RWPE1 (cell line): Measurements from ENCODE around the gene ADAM12.
A peak's percentile ranks its signal among the peaks of the same experiment; 100 is the strongest.

Experiments used
- CTCF ChIA-PET: fragments of 350-600 bp; sonication (Branson Sonifier 250); formaldehyde crosslinking; extraction: SDS; loops from one replicate; lab custom pipeline; 2021; lab: Yijun Ruan, JAX
- POLR2A ChIA-PET: fragments of 400-600 bp; formaldehyde crosslinking; extraction: SDS; loops from one replicate; lab custom pipeline; 2020; ENCODE audit warnings: antibody characterized with exemption; ENCODE audit not compliant: low non-redundant PET; lab: Yijun Ruan, JAX
- DNase-seq: peaks from one replicate; pipeline ENCODE4 v3.0.0; 2012; ENCODE audit warnings: low spot score
- H3K27ac ChIP-seq: fragments of 450-650 bp; 2 replicates; pipeline ENCODE4 v1.5.1; 2017
- TF ChIP-seq, protein P1 (sequence below): fragments of 450-650 bp; conservative IDR thresholded peaks from 2 replicates; pipeline ENCODE4 v1.5.1; 2017; ENCODE audit warnings: low read depth, mild to moderate bottlenecking

ADAM12 gene

GRCh38 chr10:126073606-126074005, 314.7 kb downstream of the ADAM12 start:
- CTCF ChIA-PET = interaction anchor here (0.6 to 0.7 kb wide), 2 partner anchors 25 to 36 kb away, joined by 3 read pairs; no protein-coding TSS in a partner anchor
- DNase-seq = no peak
- POLR2A ChIA-PET = no interaction called here
- H3K27ac ChIP-seq = no peak overlapping the region
- TF ChIP-seq, protein P1, sequence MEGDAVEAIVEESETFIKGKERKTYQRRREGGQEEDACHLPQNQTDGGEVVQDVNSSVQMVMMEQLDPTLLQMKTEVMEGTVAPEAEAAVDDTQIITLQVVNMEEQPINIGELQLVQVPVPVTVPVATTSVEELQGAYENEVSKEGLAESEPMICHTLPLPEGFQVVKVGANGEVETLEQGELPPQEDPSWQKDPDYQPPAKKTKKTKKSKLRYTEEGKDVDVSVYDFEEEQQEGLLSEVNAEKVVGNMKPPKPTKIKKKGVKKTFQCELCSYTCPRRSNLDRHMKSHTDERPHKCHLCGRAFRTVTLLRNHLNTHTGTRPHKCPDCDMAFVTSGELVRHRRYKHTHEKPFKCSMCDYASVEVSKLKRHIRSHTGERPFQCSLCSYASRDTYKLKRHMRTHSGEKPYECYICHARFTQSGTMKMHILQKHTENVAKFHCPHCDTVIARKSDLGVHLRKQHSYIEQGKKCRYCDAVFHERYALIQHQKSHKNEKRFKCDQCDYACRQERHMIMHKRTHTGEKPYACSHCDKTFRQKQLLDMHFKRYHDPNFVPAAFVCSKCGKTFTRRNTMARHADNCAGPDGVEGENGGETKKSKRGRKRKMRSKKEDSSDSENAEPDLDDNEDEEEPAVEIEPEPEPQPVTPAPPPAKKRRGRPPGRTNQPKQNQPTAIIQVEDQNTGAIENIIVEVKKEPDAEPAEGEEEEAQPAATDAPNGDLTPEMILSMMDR = no peak

GRCh38 chr10:126072622-126073021, 315.7 kb downstream of the ADAM12 start:
- TF ChIP-seq, protein P1 = no peak
- POLR2A ChIA-PET = no interaction called here
- DNase-seq = no peak
- no peak overlapping the region for H3K27ac ChIP-seq
- CTCF ChIA-PET = interaction anchor here (0.7 kb wide), 1 partner anchor 10 kb away, joined by 5 read pairs; no protein-coding TSS in a partner anchor

- TF ChIP-seq, protein P1 = no peak
- POLR2A ChIA-PET = interaction anchor here (0.6 kb wide), 1 partner anchor 8 kb away, joined by 3 read pairs; no protein-coding TSS in a partner anchor
- CTCF ChIA-PET = interaction anchor here (1.2 kb wide), 1 partner anchor 27 kb away, joined by 5 read pairs; no protein-coding TSS in a partner anchor
- no peak overlapping the region for H3K27ac ChIP-seq
- no peak for DNase-seq
Observed at GRCh38 chr10:126070476-126071215, 317.6 kb downstream of the ADAM12 start.

DNA sequence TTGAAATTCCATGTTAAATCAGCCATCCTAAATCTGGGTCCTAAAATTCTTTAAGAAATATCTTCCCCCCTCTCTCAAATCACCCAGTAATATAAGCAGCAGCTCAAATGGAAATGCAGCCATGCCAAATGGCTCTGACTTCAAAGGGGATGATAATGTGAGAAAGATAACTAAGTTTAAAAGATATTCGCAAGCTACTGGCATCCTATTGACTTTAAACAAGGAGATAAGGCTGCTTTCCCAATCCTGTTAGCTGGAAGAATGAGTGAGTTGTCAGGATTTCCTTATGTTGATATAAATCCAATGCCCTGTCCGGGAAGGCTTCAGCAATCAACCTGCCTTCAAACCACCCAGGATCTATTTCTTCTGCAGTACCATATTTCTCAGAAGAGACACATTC, 320.0 kb downstream of the ADAM12 start:
- TF ChIP-seq, protein P1 = no peak
- CTCF ChIA-PET = interaction anchor here (0.5 kb wide), 1 partner anchor 20 kb away, joined by 3 read pairs; no protein-coding TSS in a partner anchor
- no peak overlapping the region for H3K27ac ChIP-seq
- POLR2A ChIA-PET = no interaction called here
- DNase-seq = no peak

DNA sequence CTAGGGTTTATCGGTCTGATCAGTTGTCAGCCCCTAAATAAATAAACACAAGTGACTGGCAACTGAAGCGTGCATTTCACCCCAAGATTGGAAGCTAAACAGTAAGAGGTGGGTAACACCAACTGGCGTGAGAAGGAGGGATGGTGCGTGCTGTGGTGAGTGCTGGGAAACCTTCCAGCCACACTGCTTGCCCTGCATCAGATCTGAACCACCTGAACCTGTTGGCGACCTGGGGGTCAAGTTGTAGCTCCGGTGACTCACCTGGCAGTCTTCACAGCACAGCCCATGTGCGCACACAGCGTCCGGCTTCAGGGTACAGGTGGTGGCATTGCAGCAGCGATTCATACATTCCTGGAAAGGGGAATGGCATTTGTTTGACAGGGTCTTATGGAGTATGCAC, 321.8 kb downstream of the ADAM12 start:
- CTCF ChIA-PET = no interaction called here
- TF ChIP-seq, protein P1 = no peak
- H3K27ac ChIP-seq = no peak overlapping the region
- DNase-seq = peak; percentile 31
- POLR2A ChIA-PET = no interaction called here

- H3K27ac ChIP-seq = no peak overlapping the region
- DNase-seq = peak; percentile 36
- ChIA-PET POLR2A (no interaction called here), CTCF (no interaction called here)
- TF ChIP-seq, protein P1 = no peak
Observed at GRCh38 chr10:126065751-126066377, 322.4 kb downstream of the ADAM12 start.
